Measurements from ENCODE around the gene MEGF11.

MEGF11 gene

GRCh38 chr15:66039117-66039871 lies 214.3 kb downstream of the MEGF11 start:
- H3K4me3 ChIP-seq (ENCODE audit: low read depth, low read length), result no peak overlapping the region
- no peak for DNase-seq (ENCODE audit: low read depth)
- no peak for TF ChIP-seq CTCF (IDR thresholded peaks at IDR 0.05; ENCODE audit: low read depth, low read length, missing control alignments)

GRCh38 chr15:66038387-66039116 lies 215.0 kb downstream of the MEGF11 start:
- no peak for DNase-seq (ENCODE audit: low read depth)
- TF ChIP-seq CTCF (IDR thresholded peaks at IDR 0.05; ENCODE audit: low read depth, low read length, missing control alignments), result no peak
- no peak overlapping the region for H3K4me3 ChIP-seq (ENCODE audit: low read depth, low read length)

- no peak for TF ChIP-seq CTCF (IDR thresholded peaks at IDR 0.05; ENCODE audit: low read depth, low read length, missing control alignments)
- no peak overlapping the region for H3K4me3 ChIP-seq (ENCODE audit: low read depth, low read length)
- DNase-seq (ENCODE audit: low read depth), result no peak
Measured at GRCh38 chr15:66036859-66037258, 216.7 kb downstream of the MEGF11 start.

- no peak overlapping the region for H3K4me3 ChIP-seq (ENCODE audit: low read depth, low read length)
- no peak for TF ChIP-seq CTCF (IDR thresholded peaks at IDR 0.05; ENCODE audit: low read depth, low read length, missing control alignments)
- DNase-seq (ENCODE audit: low read depth), result no peak
Measured at GRCh38 chr15:66035901-66036300, 217.6 kb downstream of the MEGF11 start.

- no peak for TF ChIP-seq CTCF (IDR thresholded peaks at IDR 0.05; ENCODE audit: low read depth, low read length, missing control alignments)
- H3K4me3 ChIP-seq (ENCODE audit: low read depth, low read length), result no peak overlapping the region
- no peak for DNase-seq (ENCODE audit: low read depth)
Measured at GRCh38 chr15:66033143-66033542, 220.4 kb downstream of the MEGF11 start.

- no peak for TF ChIP-seq CTCF (IDR thresholded peaks at IDR 0.05; ENCODE audit: low read depth, low read length, missing control alignments)
- no peak for DNase-seq (ENCODE audit: low read depth)
- H3K4me3 ChIP-seq (ENCODE audit: low read depth, low read length), result no peak overlapping the region
Measured at GRCh38 chr15:66032006-66032405, 221.5 kb downstream of the MEGF11 start.
